Amniotic stem cell (primary cell): ENCODE results near the gene EXOC3.
A peak's percentile ranks its signal among the peaks of the same experiment; 100 is the strongest.
"Not testable (repeated sequence)": the region's sequence is repeated elsewhere in the genome, so short reads cannot be mapped to it uniquely, and the experiment has no call there.

ENCODE experiments used
- DNase-seq: peaks from one replicate; lab custom pipeline; 2025; lab: John Stamatoyannopoulos, UW

The EXOC3 gene

GRCh38 chr5:442335-443238 is at the start of gene EXOC3:
Gene EXOC3, plus strand, starts transcription at chr5:443176. Its CDS starts 3,030 bp downstream, at chr5:446206.
- peak; percentile 52 for DNase-seq

- no peak for DNase-seq
Measured at GRCh38 chr5:393846-394275, 49.1 kb upstream of the EXOC3 start.

GRCh38 chr5:394671-395155 is 48.3 kb upstream of the EXOC3 start:
- DNase-seq: no peak

GRCh38 chr5:395156-395920 is 47.6 kb upstream of the EXOC3 start:
- peak; percentile 59 for DNase-seq

GRCh38 chr5:395921-396530 is 47.0 kb upstream of the EXOC3 start:
- no peak for DNase-seq

GRCh38 chr5:396531-396961 is 46.4 kb upstream of the EXOC3 start:
- no peak for DNase-seq

GRCh38 chr5:398141-398474 is 44.9 kb upstream of the EXOC3 start:
- not testable (repeated sequence) for DNase-seq

- DNase-seq: no peak
Measured at GRCh38 chr5:398475-399295, 44.3 kb upstream of the EXOC3 start.

GRCh38 chr5:399296-400281 is 43.4 kb upstream of the EXOC3 start:
- DNase-seq: peak; percentile 95

GRCh38 chr5:400282-401145 is 42.5 kb upstream of the EXOC3 start:
- DNase-seq: peak; percentile 75

GRCh38 chr5:401146-402034 is 41.6 kb upstream of the EXOC3 start:
- DNase-seq: no peak

- not testable (repeated sequence) for DNase-seq
Measured at GRCh38 chr5:402219-402614, 40.8 kb upstream of the EXOC3 start.

GRCh38 chr5:402615-403359 is 40.2 kb upstream of the EXOC3 start:
- no peak for DNase-seq

GRCh38 chr5:403995-404394 is 39.0 kb upstream of the EXOC3 start:
- no peak for DNase-seq

- no peak for DNase-seq
Measured at GRCh38 chr5:404666-405241, 38.2 kb upstream of the EXOC3 start.

- DNase-seq: no peak
Measured at GRCh38 chr5:405421-405820, 37.6 kb upstream of the EXOC3 start.

GRCh38 chr5:406041-406440 is 36.9 kb upstream of the EXOC3 start:
- no peak for DNase-seq
